Subcutaneous adipose tissue (tissue), 4 donors: ENCODE results near the gene PPP1R13B. TPM values are rescaled to one million over a fixed set of nuclear protein-coding genes. Genes with fewer than 3 reads are reported as not detected.

ENCODE experiments used
- total RNA-seq, 4 donors: library from RNA; depleted of rRNA; stranded (reverse); fragments of >200 nt; gene quantifications; one replicate each; pipeline ENCODE4 v1.1.0, GENCODE V29; 2016
- TF ChIP-seq, protein P1 (sequence below): fragments of 450-650 bp; IDR thresholded peaks from one replicate; pipeline ENCODE4 v1.5.1; 2016; ENCODE audit warnings: low read depth, mild to moderate bottlenecking, control low read depth, antibody characterized with exemption, moderate library complexity

The PPP1R13B gene
- total RNA-seq, 4 donors from 2014 or later: 3.6 to 18.8 (median 8.6) TPM

- TF ChIP-seq, protein P1, sequence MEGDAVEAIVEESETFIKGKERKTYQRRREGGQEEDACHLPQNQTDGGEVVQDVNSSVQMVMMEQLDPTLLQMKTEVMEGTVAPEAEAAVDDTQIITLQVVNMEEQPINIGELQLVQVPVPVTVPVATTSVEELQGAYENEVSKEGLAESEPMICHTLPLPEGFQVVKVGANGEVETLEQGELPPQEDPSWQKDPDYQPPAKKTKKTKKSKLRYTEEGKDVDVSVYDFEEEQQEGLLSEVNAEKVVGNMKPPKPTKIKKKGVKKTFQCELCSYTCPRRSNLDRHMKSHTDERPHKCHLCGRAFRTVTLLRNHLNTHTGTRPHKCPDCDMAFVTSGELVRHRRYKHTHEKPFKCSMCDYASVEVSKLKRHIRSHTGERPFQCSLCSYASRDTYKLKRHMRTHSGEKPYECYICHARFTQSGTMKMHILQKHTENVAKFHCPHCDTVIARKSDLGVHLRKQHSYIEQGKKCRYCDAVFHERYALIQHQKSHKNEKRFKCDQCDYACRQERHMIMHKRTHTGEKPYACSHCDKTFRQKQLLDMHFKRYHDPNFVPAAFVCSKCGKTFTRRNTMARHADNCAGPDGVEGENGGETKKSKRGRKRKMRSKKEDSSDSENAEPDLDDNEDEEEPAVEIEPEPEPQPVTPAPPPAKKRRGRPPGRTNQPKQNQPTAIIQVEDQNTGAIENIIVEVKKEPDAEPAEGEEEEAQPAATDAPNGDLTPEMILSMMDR: no peak
Measured at GRCh38 chr14:103820382-103820781, 27.0 kb downstream of the PPP1R13B start.

GRCh38 chr14:103819503-103820307 is 27.7 kb downstream of the PPP1R13B start:
- TF ChIP-seq, protein P1: no peak

- TF ChIP-seq, protein P1: no peak
Measured at GRCh38 chr14:103818870-103819269, 28.5 kb downstream of the PPP1R13B start.

DNA sequence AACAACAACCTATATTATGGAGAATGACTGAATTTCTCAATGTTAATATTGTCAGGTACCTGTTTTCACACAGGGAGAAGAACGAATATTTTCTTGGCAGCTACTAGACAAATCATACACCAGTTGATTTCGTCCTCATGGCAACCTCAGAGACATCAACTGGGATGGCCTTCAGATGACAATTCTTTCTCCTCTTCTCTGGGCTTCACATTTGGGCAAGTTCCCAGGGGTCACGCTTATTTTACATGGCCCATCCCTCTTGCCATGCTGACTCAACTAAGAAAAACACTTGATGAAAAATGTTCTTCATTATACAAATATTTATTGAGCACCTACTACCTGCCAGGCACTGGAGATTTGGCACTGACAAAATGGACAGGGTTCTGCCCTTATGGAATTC is 29.0 kb downstream of the PPP1R13B start:
- TF ChIP-seq, protein P1: no peak

DNA sequence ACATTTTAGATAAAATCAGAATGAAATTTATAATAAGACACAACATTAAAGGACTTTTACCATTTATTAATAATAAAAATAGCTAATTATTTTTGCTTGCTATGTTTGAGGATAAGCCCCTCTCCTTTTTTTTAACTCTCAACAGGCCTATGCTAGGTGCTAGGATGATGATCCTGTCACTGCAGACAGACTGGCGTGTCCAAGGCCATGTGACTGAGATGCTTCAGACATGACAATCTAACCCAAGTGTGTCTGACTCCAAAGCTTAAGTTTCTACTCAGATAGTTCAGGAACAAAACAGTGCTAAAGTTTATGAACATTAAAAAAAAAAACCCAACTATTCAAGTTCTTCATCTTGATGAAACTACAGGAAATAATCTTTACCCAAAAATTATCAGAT is 29.8 kb downstream of the PPP1R13B start:
- TF ChIP-seq, protein P1: no peak

- TF ChIP-seq, protein P1: no peak
Measured at GRCh38 chr14:103816991-103817390, 30.4 kb downstream of the PPP1R13B start.

DNA sequence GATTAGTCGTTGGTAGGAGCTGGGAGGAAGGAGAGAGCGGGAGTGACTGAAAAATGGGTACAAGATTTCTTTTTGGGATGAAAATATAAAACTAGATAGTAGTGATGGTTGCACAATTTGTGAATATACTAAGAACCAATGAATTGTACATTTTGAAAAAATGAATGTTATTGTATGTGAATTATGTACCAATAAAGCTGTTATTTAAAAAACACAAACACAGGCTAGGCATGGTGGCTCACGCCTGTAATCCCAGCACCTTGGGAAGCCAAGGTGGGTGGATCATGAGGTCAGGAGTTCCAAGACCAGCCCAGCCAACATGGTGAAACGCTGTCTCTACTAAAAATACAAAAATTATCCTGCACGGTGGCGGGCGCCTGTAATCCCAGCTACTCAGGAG is 32.1 kb downstream of the PPP1R13B start:
- TF ChIP-seq, protein P1: no peak
